ENCODE data around the gene KIRREL1. TPM values are rescaled to one million over a fixed set of nuclear protein-coding genes. Genes with fewer than 3 reads are reported as not detected.
A peak's percentile ranks its signal among the peaks of the same experiment; 100 is the strongest.

The KIRREL1 gene
- total RNA-seq, 3 donors from 2014 or later = 26.1 to 55.5 (median 34.1) TPM

DNA sequence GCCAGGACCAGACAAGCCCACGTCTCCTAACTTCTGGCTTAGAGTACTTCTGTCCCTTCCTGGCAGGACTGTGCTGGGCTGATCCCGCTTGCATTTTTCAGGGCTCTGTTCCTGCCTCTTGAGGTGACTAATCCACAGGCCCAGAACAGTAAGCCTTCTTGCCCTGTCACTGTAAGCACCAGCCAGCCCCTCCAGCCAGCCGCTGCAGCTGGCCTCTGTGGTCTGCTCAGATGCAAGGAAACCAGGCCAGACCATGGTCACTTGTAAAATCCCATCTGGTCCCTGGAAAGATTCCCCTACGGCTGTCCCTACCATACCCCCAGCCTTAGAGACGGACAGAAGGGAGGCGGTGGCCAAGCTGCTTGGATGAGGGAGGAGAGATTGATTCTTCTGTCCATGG lies 74.2 kb downstream of the KIRREL1 start:
- no peaks in the 10 kb centered on the region for H3K9me3 ChIP-seq
- H3K27me3 ChIP-seq = no peaks in the 10 kb centered on the region
- no peaks in the 10 kb centered on the region for H3K36me3 ChIP-seq
- intact Hi-C loops (cut with DNase I; ENCODE audit: low total_unique reads) = no loop called here
- H3K27ac ChIP-seq = peak overlapping the region in 1 of 2 donors; percentile 38
- H3K4me3 ChIP-seq = no peak overlapping the region
- no peak for TF ChIP-seq POLR2AphosphoS5 (IDR thresholded peaks at IDR 0.05)
- no peak for TF ChIP-seq POLR2A (IDR thresholded peaks at IDR 0.05)
- TF ChIP-seq, protein P1, sequence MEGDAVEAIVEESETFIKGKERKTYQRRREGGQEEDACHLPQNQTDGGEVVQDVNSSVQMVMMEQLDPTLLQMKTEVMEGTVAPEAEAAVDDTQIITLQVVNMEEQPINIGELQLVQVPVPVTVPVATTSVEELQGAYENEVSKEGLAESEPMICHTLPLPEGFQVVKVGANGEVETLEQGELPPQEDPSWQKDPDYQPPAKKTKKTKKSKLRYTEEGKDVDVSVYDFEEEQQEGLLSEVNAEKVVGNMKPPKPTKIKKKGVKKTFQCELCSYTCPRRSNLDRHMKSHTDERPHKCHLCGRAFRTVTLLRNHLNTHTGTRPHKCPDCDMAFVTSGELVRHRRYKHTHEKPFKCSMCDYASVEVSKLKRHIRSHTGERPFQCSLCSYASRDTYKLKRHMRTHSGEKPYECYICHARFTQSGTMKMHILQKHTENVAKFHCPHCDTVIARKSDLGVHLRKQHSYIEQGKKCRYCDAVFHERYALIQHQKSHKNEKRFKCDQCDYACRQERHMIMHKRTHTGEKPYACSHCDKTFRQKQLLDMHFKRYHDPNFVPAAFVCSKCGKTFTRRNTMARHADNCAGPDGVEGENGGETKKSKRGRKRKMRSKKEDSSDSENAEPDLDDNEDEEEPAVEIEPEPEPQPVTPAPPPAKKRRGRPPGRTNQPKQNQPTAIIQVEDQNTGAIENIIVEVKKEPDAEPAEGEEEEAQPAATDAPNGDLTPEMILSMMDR (IDR thresholded peaks at IDR 0.05) = no peak
- DNase-seq (ENCODE audit: low spot score in 2 of 2) = no peak
- peaks cover 0 to 9% of the 10 kb centered on the region in 2 donors for H3K4me1 ChIP-seq

DNA sequence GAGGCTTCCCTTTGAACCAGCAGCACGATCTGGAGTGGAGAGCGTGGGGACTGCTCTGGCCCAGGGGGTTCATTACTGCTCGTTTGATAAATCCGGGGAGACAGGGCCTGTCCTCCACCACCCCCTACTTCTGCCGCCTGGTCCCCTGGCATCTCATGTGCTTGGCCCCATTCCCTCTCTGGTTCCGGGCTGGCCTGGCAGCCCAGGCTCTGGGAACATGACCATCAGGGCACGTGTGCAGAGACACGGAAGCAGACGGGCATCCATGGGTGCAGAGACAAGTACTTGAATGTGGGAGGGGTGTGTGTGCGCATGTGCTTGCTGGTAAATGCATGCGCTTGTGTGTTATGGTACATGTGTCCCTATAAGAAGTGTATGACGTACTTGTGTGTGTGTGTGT lies 75.5 kb downstream of the KIRREL1 start:
- Histone ChIP-seq H3K36me3 (no peaks in the 10 kb centered on the region), H3K27ac (peak overlapping the region in 1 of 2 donors; percentile 38), H3K9me3 (no peaks in the 10 kb centered on the region), H3K4me3 (no peak overlapping the region), H3K4me1 (peaks cover 0 to 9% of the 10 kb centered on the region in 2 donors), H3K27me3 (no peaks in the 10 kb centered on the region)
- intact Hi-C loops (cut with DNase I; ENCODE audit: low total_unique reads) = no loop called here
- DNase-seq (ENCODE audit: low spot score in 2 of 2) = no peak
- no peak for TF ChIP-seq POLR2A (IDR thresholded peaks at IDR 0.05)
- TF ChIP-seq, protein P1 (IDR thresholded peaks at IDR 0.05) = no peak
- no peak for TF ChIP-seq POLR2AphosphoS5 (IDR thresholded peaks at IDR 0.05)

DNA sequence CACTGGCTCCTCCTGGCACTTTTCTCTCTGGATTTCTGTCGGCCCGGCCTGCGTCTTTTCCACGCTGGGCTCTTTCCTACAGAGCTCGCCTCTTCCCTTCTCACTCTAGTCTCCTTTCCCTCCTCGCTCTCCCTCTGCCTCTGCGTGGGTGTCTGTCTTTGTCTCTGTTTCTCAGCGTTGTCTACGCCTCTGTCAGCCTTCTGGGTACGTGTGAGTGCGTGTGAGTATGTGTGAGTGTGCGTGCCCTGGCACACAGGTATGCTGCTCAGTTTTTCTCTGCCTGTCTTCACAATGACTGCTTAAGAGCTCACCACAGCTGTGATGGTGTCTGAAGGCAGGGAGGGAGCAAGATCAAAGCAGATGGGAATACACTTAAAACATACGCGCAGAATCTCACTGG lies 77.7 kb downstream of the KIRREL1 start:
- Histone ChIP-seq H3K27me3 (no peaks in the 10 kb centered on the region), H3K4me1 (peaks cover 0 to 9% of the 10 kb centered on the region in 2 donors), H3K9me3 (no peaks in the 10 kb centered on the region), H3K4me3 (no peak overlapping the region), H3K36me3 (no peaks in the 10 kb centered on the region), H3K27ac (peak overlapping the region in 1 of 2 donors; percentile 58)
- TF ChIP-seq POLR2AphosphoS5 (IDR thresholded peaks at IDR 0.05) (no peak), POLR2A (IDR thresholded peaks at IDR 0.05) (no peak)
- TF ChIP-seq, protein P1 (IDR thresholded peaks at IDR 0.05) = no peak
- no peak for DNase-seq (ENCODE audit: low spot score in 2 of 2)
- intact Hi-C loops (cut with DNase I; ENCODE audit: low total_unique reads) = loop anchor here (5.0 kb wide), 1 partner anchor 649 kb away; no protein-coding TSS in a partner anchor

DNA sequence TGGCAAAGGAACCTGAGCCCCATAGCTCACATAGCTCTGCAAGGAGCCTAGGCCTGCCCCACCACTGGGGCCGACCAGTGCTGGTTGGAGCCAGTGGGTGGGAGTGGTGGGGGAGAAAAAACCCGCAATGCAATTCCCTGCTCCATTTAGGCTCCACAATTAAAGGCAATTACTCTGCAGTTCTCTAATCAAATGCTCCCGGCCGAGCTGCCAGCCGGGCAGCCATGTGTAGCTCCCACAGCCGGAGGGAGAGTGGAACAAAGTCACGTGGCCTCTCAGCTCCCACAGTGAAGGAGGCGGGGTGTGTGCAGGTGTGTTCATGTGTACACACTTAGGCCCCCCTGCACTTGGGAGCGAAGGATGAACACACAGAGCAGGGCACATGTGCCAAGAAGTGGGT lies 81.6 kb downstream of the KIRREL1 start:
- Histone ChIP-seq H3K9me3 (no peaks in the 10 kb centered on the region), H3K27me3 (no peaks in the 10 kb centered on the region), H3K36me3 (no peaks in the 10 kb centered on the region), H3K27ac (peak overlapping the region in 1 of 2 donors; percentile 26), H3K4me1 (peaks cover 0 to 4% of the 10 kb centered on the region in 2 donors), H3K4me3 (no peak overlapping the region)
- intact Hi-C loops (cut with DNase I; ENCODE audit: low total_unique reads) = no loop called here
- TF ChIP-seq POLR2AphosphoS5 (IDR thresholded peaks at IDR 0.05) = no peak
- TF ChIP-seq POLR2A (IDR thresholded peaks at IDR 0.05) = no peak
- TF ChIP-seq, protein P1 (IDR thresholded peaks at IDR 0.05) = no peak
- DNase-seq (ENCODE audit: low spot score in 2 of 2) = no peak

DNA sequence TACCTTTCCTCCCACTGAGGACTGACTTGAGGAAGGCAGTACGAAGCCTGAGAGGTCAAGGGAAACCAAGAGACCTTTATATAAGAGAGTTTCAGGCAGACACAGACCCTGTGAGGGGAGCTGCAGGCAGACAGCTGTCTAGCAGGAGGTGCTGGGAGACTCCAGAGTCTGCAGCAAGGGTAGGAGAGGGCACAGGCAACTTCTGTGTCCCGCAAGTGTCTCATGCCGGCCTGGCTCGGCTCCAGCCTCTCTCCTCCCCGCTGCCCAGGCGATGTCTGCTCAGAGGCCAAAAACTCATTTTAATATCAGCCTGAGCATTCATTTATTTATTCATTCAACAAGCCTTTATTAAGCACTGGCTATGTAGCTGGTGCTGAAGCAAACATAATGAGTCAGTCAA lies 83.0 kb downstream of the KIRREL1 start:
- TF ChIP-seq, protein P1 (IDR thresholded peaks at IDR 0.05) = no peak
- TF ChIP-seq POLR2A (IDR thresholded peaks at IDR 0.05) (no peak), POLR2AphosphoS5 (IDR thresholded peaks at IDR 0.05) (no peak)
- Histone ChIP-seq H3K27me3 (no peaks in the 10 kb centered on the region), H3K4me1 (peaks cover 0 to 1% of the 10 kb centered on the region in 2 donors), H3K9me3 (no peaks in the 10 kb centered on the region), H3K36me3 (no peaks in the 10 kb centered on the region), H3K4me3 (no peak overlapping the region), H3K27ac (peak overlapping the region in 1 of 2 donors; percentile 26)
- DNase-seq (ENCODE audit: low spot score in 2 of 2) = no peak
- intact Hi-C loops (cut with DNase I; ENCODE audit: low total_unique reads) = no loop called here

All from breast epithelium (tissue), 4 donors.